22Rv1 (cell line): ENCODE results near the gene TEAD3.

ENCODE experiments used
- ZFX ChIP-seq: fragments of 450-650 bp; IDR thresholded peaks from 2 replicates; pipeline ENCODE4 v1.6.1; 2017; ENCODE audit warnings: antibody characterized with exemption, borderline replicate concordance
- TF ChIP-seq, protein P1 (sequence below): fragments of 450-650 bp; IDR thresholded peaks from 2 replicates; pipeline ENCODE4 v1.5.1; 2017; ENCODE audit warnings: mild to moderate bottlenecking

DNA sequence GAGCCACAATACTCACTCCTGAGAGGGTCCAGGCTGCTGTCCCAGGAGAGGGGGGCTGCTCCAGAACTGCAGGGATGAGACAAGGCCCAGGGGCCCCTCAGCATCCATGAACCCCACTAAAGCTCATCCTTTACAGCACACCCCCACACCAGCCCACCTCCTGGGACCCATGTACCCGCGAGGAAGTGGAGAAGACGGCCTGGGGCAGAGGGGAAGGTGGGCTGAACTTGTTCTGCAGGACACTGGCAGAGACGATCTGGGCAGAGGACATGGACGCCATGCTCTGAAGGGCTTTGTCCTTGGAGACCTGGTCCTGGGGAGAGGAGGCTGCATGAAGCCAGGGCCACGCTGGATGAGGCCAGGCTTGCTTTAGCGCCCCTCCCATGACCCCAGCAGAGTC lies 18.6 kb downstream of the TEAD3 start:
- TF ChIP-seq, protein P1, sequence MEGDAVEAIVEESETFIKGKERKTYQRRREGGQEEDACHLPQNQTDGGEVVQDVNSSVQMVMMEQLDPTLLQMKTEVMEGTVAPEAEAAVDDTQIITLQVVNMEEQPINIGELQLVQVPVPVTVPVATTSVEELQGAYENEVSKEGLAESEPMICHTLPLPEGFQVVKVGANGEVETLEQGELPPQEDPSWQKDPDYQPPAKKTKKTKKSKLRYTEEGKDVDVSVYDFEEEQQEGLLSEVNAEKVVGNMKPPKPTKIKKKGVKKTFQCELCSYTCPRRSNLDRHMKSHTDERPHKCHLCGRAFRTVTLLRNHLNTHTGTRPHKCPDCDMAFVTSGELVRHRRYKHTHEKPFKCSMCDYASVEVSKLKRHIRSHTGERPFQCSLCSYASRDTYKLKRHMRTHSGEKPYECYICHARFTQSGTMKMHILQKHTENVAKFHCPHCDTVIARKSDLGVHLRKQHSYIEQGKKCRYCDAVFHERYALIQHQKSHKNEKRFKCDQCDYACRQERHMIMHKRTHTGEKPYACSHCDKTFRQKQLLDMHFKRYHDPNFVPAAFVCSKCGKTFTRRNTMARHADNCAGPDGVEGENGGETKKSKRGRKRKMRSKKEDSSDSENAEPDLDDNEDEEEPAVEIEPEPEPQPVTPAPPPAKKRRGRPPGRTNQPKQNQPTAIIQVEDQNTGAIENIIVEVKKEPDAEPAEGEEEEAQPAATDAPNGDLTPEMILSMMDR, result no peak
- TF ChIP-seq ZFX, result no peak
